ENCODE measurements around the gene SLC12A3.
"Not testable (repeated sequence)": the region's sequence is repeated elsewhere in the genome, so short reads cannot be mapped to it uniquely, and the experiment has no call there.

Gene SLC12A3

GRCh38 chr16:56879276-56879675 is 14.3 kb downstream of the SLC12A3 start:
- no peak for TF ChIP-seq CTCF (IDR thresholded peaks at IDR 0.05; ENCODE audit: low read depth, low read length)
- H3K4me3 ChIP-seq (ENCODE audit: low read depth, low read length), result no peak overlapping the region

DNA sequence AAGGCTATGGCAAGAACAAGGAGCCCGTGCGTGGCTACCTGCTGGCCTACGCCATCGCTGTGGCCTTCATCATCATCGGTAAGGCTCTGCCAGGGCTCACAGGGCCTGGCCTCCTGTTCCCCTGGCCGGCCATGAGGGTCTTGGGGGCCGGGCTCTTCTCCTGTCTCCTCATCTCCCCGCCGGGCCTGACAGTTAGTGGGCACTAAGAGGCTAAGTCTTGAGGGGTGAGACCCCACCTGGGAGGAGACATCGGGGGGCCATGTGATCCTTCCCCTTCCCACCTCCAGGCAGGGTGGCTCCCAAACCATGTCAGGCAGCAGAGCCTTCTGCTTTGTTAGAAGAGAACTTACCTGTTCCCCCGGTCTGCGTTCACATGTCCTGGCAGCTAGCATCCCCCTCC is 15.2 kb downstream of the SLC12A3 start:
- no peak for TF ChIP-seq CTCF (IDR thresholded peaks at IDR 0.05; ENCODE audit: low read depth, low read length)

DNA sequence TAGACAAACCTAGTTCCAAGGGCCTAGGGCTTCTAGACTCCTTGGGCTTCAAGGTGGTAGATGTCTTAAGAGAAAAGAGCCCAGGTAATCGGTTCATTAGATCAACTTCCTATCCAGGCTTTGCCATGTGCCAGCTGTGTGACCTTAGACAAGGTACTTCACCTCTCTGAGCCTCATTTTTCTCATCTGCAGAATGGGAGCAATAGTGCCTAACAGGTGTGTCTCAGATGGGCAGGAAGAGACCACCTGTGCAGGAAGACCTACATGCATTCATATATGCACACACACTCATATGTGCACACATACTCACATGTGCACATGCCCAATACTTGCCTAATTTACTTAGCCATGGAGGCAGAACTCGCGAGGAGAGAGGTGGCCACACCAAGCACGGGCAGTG is 15.7 kb downstream of the SLC12A3 start:
- TF ChIP-seq CTCF (IDR thresholded peaks at IDR 0.05; ENCODE audit: low read depth, low read length), result no peak

More for the DNA sequence above, 15.2 kb downstream of the SLC12A3 start:
- H3K4me3 ChIP-seq (ENCODE audit: low read depth, low read length), result no peak overlapping the region

DNA sequence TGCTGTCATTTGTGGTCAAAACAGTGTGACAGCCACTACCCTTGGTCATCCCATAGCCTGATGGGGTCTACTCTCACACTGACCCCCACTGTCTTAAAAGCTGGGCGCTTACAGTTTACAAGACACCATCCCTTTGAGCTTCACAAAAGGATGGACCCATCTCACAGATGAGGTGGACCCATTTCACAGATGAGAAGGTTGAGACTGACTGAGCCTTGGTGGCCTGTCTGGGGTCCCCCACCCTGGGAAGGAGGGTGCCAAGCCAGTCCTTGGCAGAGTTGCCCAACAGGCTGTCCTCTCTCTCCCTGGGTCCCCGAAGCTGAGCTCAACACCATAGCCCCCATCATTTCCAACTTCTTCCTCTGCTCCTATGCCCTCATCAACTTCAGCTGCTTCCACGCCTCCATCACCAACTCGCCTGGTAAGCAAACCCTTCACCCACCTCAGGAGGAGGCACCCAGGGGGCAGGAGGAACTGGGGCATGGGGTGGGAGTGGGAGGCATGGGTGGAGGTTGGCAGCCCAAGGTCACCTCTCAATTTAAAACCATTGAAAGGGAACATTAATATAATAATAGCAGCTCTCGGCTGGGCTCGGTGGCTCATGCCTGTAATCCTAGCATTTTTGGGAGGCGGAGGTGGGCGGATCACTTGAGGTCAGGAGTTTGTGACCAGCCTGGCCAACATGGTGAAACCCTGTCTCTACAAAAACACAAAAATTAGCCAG is 17.2 kb downstream of the SLC12A3 start:
- no peak for TF ChIP-seq CTCF (IDR thresholded peaks at IDR 0.05; ENCODE audit: low read depth, low read length)
- H3K4me3 ChIP-seq (ENCODE audit: low read depth, low read length), result no peak overlapping the region

More for the DNA sequence above, 15.7 kb downstream of the SLC12A3 start:
- H3K4me3 ChIP-seq (ENCODE audit: low read depth, low read length), result no peak overlapping the region

- TF ChIP-seq CTCF (IDR thresholded peaks at IDR 0.05; ENCODE audit: low read depth, low read length), result no peak
- H3K4me3 ChIP-seq (ENCODE audit: low read depth, low read length), result no peak overlapping the region
These were observed 18.6 kb downstream of the SLC12A3 start for GRCh38 chr16:56883586-56883985.

DNA sequence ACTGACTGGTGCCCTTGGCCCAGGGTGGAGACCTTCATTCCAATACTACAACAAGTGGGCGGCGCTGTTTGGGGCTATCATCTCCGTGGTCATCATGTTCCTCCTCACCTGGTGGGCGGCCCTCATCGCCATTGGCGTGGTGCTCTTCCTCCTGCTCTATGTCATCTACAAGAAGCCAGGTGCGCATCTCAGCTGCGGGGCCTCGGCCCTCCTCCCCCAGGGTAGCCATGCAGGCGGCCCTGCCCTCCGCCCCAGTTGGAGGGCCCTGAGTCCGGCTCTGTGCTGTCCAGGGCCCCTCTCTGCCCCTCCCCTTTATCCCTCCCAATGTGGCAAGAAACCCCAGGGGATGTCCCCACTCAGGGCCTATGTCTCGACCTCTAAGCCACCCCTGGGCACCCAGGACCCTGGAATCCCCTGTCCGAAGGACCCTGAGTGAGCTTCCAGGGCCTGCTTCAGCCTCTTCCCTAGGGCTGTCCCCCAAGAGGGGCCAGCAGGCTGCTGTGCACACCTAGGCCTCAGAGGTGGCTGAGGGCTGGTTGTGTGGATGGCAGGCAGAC is 19.1 kb downstream of the SLC12A3 start:
- TF ChIP-seq CTCF (IDR thresholded peaks at IDR 0.05; ENCODE audit: low read depth, low read length), result no peak

DNA sequence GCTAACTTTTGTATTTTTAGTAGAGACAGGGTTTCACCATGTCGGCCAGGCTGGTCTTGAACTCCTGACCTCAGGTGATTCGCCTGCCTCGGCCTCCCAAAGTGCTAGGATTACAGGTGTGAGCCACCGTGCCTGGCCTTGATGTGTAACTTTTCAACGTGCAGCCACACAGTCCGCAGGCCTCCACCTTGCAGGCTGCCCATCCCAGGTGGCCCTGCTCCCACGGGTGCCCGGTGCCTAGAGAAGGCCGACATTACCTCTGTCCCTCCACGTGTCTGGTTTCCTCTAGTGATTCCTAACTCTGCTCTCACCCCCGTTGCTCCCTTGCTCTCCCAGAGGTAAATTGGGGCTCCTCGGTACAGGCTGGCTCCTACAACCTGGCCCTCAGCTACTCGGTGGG is 19.9 kb downstream of the SLC12A3 start:
- H3K4me3 ChIP-seq (ENCODE audit: low read depth, low read length), result not testable (repeated sequence)

More for the DNA sequence above, 19.1 kb downstream of the SLC12A3 start:
- no peak overlapping the region for H3K4me3 ChIP-seq (ENCODE audit: low read depth, low read length)

Data from WI38 (cell line).